ENCODE data around the gene RNF148. TPM values are rescaled to one million over a fixed set of nuclear protein-coding genes. Genes with fewer than 3 reads are reported as not detected.
"Not testable (repeated sequence)": the region's sequence is repeated elsewhere in the genome, so short reads cannot be mapped to it uniquely, and the experiment has no call there.

The RNF148 gene
- total RNA-seq, 4 donors from 2014 or later = 0.96 to 15.0 (median 1.5) TPM

DNA sequence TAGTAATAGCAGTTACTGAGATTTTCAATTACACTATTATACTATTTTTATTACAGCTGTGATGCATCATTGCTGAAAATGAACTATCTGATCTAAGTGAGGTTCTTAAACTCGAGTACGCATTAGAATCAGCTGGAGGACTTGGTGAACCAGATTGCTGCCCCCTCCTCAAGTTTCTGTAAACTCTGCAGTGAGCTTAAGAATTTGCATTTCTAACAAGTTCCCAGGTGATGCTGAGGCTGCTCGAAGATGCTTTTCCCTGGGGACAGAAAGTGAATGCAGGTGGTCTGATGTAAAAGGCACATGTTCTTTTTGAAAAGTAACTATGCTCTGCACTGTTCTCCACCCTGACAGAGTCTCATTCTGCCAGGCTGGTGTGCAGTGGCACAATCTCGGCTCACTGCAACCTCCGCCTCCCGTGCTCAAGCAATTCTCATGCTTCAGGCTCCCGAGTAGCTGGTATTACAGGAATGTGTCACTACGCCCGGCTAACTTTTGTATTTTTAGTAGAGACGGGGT lies 16.3 kb downstream of the RNF148 start:
- no peak for TF ChIP-seq POLR2A (IDR thresholded peaks at IDR 0.05)
- no peak for TF ChIP-seq EP300 (IDR thresholded peaks at IDR 0.05; ENCODE audit: low read depth)
- no peak for TF ChIP-seq POLR2AphosphoS5 (IDR thresholded peaks at IDR 0.05)
- TF ChIP-seq, protein P1, sequence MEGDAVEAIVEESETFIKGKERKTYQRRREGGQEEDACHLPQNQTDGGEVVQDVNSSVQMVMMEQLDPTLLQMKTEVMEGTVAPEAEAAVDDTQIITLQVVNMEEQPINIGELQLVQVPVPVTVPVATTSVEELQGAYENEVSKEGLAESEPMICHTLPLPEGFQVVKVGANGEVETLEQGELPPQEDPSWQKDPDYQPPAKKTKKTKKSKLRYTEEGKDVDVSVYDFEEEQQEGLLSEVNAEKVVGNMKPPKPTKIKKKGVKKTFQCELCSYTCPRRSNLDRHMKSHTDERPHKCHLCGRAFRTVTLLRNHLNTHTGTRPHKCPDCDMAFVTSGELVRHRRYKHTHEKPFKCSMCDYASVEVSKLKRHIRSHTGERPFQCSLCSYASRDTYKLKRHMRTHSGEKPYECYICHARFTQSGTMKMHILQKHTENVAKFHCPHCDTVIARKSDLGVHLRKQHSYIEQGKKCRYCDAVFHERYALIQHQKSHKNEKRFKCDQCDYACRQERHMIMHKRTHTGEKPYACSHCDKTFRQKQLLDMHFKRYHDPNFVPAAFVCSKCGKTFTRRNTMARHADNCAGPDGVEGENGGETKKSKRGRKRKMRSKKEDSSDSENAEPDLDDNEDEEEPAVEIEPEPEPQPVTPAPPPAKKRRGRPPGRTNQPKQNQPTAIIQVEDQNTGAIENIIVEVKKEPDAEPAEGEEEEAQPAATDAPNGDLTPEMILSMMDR (IDR thresholded peaks at IDR 0.05) = no peak
- DNase-seq = no peak
- Histone ChIP-seq H3K4me1 (no peaks in the 10 kb centered on the region), H3K9me3 (no peaks in the 10 kb centered on the region), H3K36me3 (no peaks in the 10 kb centered on the region), H3K27me3 (no peaks in the 10 kb centered on the region), H3K4me3 (no peak overlapping the region), H3K27ac (no peak overlapping the region)
- WGBS, 2 donors (ENCODE audit: low coverage in 1 of 2) = 80 to 84% methylated on average over 2 to 10 of the region's 10 CpGs
- in situ Hi-C loops (cut with MboI; ENCODE audit: low pct_ligation_motif_present in 1 of 4, low pct_unique_long_range_greater_than_20kb in 1 of 4, low sequenced_read_pairs in 3 of 4) = loop anchor here in 1 of 4 donors (25.0 kb wide), 1 partner anchor 99 kb away; no protein-coding TSS in a partner anchor
- intact Hi-C loops (cut with DNase I; ENCODE audit: low total_unique reads) = no loop called here

DNA sequence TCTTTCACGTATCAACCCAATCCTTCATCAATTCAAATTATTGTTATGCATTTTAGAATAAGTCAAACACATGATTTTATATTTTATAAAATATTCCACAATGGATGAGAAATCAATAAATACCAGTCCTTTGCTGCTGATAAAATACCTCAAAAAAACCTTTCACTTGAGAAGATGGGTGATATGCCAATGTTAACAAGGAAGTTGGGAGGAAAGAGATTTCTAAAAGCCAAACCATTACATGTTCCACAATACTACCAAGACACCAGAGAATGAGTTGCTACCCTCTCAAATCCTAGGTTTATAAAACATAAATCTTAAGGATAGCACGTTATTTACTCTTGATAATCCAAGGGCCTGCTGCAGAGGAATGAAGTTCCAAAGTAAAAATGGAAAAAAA lies 18.2 kb downstream of the RNF148 start:
- H3K4me3 ChIP-seq = no peak overlapping the region
- H3K27ac ChIP-seq = no peak overlapping the region
- TF ChIP-seq, protein P1 (IDR thresholded peaks at IDR 0.05) = no peak
- no peak for TF ChIP-seq EP300 (IDR thresholded peaks at IDR 0.05; ENCODE audit: low read depth)
- TF ChIP-seq POLR2A (IDR thresholded peaks at IDR 0.05) = no peak
- TF ChIP-seq POLR2AphosphoS5 (IDR thresholded peaks at IDR 0.05) = no peak
- H3K4me1 ChIP-seq = peaks cover 0 to 2% (median 0%) of the 10 kb centered on the region in 4 donors
- no peaks in the 10 kb centered on the region for H3K27me3 ChIP-seq
- H3K9me3 ChIP-seq = no peaks in the 10 kb centered on the region
- in situ Hi-C loops (cut with MboI; ENCODE audit: low pct_ligation_motif_present in 1 of 4, low pct_unique_long_range_greater_than_20kb in 1 of 4, low sequenced_read_pairs in 3 of 4) (loop anchor here in 1 of 4 donors (25.0 kb wide), 1 partner anchor 97 kb away; no protein-coding TSS in a partner anchor), intact Hi-C loops (cut with DNase I; ENCODE audit: low total_unique reads) (no loop called here)
- 66 to 80% methylated on average over 2 of the region's 2 CpGs for WGBS, 2 donors (ENCODE audit: low coverage in 1 of 2)
- no peaks in the 10 kb centered on the region for H3K36me3 ChIP-seq
- no peak for DNase-seq

- no peak overlapping the region for H3K27ac ChIP-seq
- 77 to 80% methylated on average over 4 to 8 of the region's 8 CpGs for WGBS, 2 donors (ENCODE audit: low coverage in 1 of 2)
- H3K4me3 ChIP-seq = no peak overlapping the region
- in situ Hi-C loops (cut with MboI; ENCODE audit: low pct_ligation_motif_present in 1 of 4, low pct_unique_long_range_greater_than_20kb in 1 of 4, low sequenced_read_pairs in 3 of 4) = loop anchor here in 1 of 4 donors (25.0 kb wide), 1 partner anchor 96 kb away; no protein-coding TSS in a partner anchor
- peaks cover 0 to 5% (median 0%) of the 10 kb centered on the region in 4 donors for H3K4me1 ChIP-seq
- TF ChIP-seq EP300 (IDR thresholded peaks at IDR 0.05; ENCODE audit: low read depth) = no peak
- no peak for TF ChIP-seq POLR2AphosphoS5 (IDR thresholded peaks at IDR 0.05)
- TF ChIP-seq POLR2A (IDR thresholded peaks at IDR 0.05) = no peak
- TF ChIP-seq, protein P1 (IDR thresholded peaks at IDR 0.05) = no peak
- H3K36me3 ChIP-seq = no peaks in the 10 kb centered on the region
- no peaks in the 10 kb centered on the region for H3K27me3 ChIP-seq
- intact Hi-C loops (cut with DNase I; ENCODE audit: low total_unique reads) = no loop called here
- no peaks in the 10 kb centered on the region for H3K9me3 ChIP-seq
- no peak for DNase-seq
Observed at GRCh38 chr7:122682815-122683550, 19.7 kb downstream of the RNF148 start.

GRCh38 chr7:122681186-122681585 lies 21.5 kb downstream of the RNF148 start:
- H3K4me3 ChIP-seq; H3K9me3 ChIP-seq; H3K4me1 ChIP-seq; DNase-seq; H3K27ac ChIP-seq; H3K27me3 ChIP-seq; intact Hi-C loops (cut with DNase I; ENCODE audit: low total_unique reads); H3K36me3 ChIP-seq: not testable (repeated sequence)
- 93% methylated on average over 16 of the region's 16 CpGs; no CpG with 5 or more reads in 1 of the 2 donors for WGBS, 2 donors (ENCODE audit: low coverage in 1 of 2)
- in situ Hi-C loops (cut with MboI; ENCODE audit: low pct_ligation_motif_present in 1 of 4, low pct_unique_long_range_greater_than_20kb in 1 of 4, low sequenced_read_pairs in 3 of 4) = loop anchor here in 1 of 4 donors (25.0 kb wide), 1 partner anchor 94 kb away; no protein-coding TSS in a partner anchor
